SK-N-SH (cell line): ENCODE measurements around the gene MINDY3.
A peak's percentile ranks its signal among the peaks of the same experiment; 100 is the strongest.

Source experiments
- ELF1 ChIP-seq: IDR thresholded peaks from 2 replicates; pipeline ENCODE4 v1.4.0; 2012
- NFIC ChIP-seq: IDR thresholded peaks from 2 replicates; pipeline ENCODE4 v1.4.0; 2012; ENCODE audit warnings: borderline replicate concordance
- POLR2AphosphoS5 ChIP-seq: IDR thresholded peaks from 2 replicates; pipeline ENCODE4 v1.6.1; 2012; ENCODE audit warnings: low read depth, low read length
- RAD21 ChIP-seq: IDR thresholded peaks from 2 replicates; pipeline ENCODE4 v1.6.1; 2012; ENCODE audit warnings: mild to moderate bottlenecking, low read length
- RFX5 ChIP-seq: IDR thresholded peaks from 2 replicates; pipeline ENCODE4 v1.6.1; 2012; ENCODE audit warnings: mild to moderate bottlenecking, improper control_type of control experiment, low read length
- TAF1 ChIP-seq: IDR thresholded peaks from 2 replicates; pipeline ENCODE4 v1.6.1; 2012; ENCODE audit warnings: low read depth, mild to moderate bottlenecking, low read length, moderate library complexity, borderline replicate concordance
- YY1 ChIP-seq: IDR thresholded peaks from 2 replicates; pipeline ENCODE4 v1.4.0; 2012; ENCODE audit warnings: low read depth, mild to moderate bottlenecking
- TF ChIP-seq, protein P1 (sequence below): fragments of 200-600 bp; sonication (generic); IDR thresholded peaks from 2 replicates; pipeline ENCODE4 v1.6.1; 2017; ENCODE audit warnings: antibody characterized with exemption, mild to moderate bottlenecking, moderate library complexity
- TF ChIP-seq, protein P2 (sequence below): fragments of 150-350 bp; IDR thresholded peaks from 2 replicates; pipeline ENCODE4 v1.6.1; 2017; ENCODE audit warnings: antibody characterized with exemption, low read length, low read depth, borderline replicate concordance

- TF ChIP-seq ELF1 (no peak), POLR2AphosphoS5 (no peak), TAF1 (no peak), YY1 (no peak), RAD21 (no peak), RFX5 (no peak), NFIC (peak; percentile 25; the same call in 1 of the 2 replicates)
- TF ChIP-seq, protein P1, sequence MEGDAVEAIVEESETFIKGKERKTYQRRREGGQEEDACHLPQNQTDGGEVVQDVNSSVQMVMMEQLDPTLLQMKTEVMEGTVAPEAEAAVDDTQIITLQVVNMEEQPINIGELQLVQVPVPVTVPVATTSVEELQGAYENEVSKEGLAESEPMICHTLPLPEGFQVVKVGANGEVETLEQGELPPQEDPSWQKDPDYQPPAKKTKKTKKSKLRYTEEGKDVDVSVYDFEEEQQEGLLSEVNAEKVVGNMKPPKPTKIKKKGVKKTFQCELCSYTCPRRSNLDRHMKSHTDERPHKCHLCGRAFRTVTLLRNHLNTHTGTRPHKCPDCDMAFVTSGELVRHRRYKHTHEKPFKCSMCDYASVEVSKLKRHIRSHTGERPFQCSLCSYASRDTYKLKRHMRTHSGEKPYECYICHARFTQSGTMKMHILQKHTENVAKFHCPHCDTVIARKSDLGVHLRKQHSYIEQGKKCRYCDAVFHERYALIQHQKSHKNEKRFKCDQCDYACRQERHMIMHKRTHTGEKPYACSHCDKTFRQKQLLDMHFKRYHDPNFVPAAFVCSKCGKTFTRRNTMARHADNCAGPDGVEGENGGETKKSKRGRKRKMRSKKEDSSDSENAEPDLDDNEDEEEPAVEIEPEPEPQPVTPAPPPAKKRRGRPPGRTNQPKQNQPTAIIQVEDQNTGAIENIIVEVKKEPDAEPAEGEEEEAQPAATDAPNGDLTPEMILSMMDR: no peak
- TF ChIP-seq, protein P2, sequence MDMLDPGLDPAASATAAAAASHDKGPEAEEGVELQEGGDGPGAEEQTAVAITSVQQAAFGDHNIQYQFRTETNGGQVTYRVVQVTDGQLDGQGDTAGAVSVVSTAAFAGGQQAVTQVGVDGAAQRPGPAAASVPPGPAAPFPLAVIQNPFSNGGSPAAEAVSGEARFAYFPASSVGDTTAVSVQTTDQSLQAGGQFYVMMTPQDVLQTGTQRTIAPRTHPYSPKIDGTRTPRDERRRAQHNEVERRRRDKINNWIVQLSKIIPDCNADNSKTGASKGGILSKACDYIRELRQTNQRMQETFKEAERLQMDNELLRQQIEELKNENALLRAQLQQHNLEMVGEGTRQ: no peak
Measured at GRCh38 chr10:15813415-15813814, 46.9 kb downstream of the MINDY3 start.
